GM18868 (cell line): Measurements from ENCODE around the gene KLHL29.

Source experiments
- ATAC-seq: cut with Tn5 transposase; IDR thresholded peaks from one replicate; pipeline ENCODE4 v1.9.1; 2021; ENCODE audit warnings: mild to moderate bottlenecking, moderate library complexity; ENCODE audit not compliant: unreplicated experiment

The KLHL29 gene

DNA sequence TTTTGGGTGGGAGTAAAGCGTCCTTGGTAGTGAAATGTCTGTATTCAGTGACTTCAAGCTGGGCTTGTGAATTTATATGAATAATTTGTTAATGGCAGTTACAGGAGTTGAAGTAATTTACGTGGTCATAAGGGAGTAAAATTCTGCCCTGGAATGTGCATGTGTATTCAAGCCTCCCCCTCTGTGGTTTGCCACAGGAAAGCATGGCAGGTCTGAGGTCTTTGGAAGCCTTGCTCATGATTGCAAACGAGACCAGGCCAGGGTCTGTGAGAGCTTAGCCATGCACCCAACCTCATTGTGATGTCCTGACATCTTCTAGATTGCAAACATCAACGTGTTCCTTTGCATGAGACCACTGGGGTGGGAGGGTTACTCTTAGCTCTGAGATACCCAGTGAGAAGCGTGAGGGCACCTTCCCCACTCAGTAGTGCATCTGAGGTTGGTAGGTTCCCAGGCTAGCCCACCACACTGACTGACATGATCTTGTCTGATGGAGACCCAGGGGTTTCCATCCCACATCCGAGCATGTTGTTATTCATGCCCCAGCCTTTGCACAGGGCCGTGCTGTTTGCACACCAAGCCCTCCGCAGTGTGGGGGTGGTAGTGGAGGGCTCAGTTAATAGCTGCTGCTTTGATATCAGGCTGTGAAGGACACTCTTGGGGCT lies 216.5 kb downstream of the KLHL29 start:
- no peak for ATAC-seq

DNA sequence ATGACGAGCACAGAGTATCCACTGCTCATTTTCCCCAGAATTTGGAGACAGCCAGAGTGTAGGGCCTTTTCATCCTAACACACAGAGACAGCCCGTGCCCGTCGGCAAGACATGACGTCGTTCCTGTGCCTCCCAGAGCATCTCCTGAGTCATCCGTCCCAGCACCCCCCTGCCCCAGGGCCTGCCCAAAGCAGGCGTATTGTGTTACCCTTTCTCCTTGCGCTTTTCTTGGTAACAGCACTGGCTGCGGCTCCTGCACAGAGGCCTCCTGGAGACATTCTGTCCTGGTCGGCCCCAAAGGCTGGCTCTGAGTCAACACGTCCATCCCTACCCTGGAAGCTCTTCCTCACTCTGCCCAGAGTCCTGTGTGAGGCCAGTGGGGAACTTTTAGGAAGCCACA lies 217.1 kb downstream of the KLHL29 start:
- no peak for ATAC-seq

DNA sequence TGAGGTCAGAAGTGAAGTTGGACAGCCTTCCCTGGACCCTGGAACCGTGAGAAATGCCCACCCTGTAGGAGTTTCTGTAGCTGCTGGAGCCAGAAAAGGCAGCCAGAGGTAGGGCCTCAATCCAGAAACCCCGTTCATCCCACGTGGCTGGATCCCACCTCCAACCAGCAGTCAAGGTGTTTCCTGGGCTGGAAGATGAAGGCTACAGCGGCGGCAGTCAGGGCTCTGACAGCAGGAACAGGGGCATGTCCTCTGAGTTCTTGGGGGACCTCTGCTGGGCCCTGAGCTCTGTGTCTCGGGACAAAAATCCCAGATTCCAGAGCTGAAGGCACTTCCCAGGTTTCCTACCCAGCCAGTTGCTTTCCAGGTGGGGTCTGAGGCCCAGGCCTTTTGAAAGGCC lies 218.2 kb downstream of the KLHL29 start:
- no peak for ATAC-seq

DNA sequence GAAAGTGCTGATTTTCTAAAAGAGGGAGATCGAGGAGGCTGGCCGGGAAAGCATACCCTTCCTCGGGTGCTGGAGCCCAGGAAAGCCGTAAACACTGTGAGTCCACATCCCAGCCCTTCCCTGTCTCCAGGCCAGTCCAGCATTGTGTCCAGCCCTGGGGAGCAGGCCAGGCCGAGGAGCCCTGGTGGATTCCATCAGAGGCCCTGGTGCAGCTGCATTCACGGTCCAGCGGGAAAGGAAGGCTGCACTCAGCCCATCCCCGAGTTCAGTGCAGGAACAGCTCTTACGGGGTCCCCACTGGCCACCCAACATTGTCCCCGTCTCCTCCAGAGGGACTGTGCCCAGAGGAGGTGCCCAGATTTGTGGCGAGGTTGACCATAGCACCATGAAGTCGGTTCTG lies 218.6 kb downstream of the KLHL29 start:
- no peak for ATAC-seq

DNA sequence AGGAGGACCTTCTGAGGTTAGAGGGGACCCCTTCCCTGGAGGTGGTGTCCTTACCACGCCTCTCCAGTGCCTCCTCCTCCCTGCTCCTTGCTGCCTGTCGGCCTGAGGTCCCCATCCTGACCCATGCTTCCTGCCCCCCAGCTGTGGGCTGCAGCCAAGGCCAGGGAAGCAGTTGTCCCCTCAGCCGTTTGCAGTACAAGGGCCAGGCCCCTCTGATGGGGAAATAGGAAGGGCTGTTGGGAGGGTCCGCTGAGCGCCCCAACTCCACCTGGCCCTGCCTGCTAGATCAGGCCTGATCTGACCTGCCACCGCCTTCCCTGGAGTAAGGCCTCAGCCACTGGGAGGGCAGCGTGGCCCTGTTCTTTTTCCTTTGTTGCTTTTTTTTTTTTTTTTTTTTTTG lies 219.8 kb downstream of the KLHL29 start:
- no peak for ATAC-seq

DNA sequence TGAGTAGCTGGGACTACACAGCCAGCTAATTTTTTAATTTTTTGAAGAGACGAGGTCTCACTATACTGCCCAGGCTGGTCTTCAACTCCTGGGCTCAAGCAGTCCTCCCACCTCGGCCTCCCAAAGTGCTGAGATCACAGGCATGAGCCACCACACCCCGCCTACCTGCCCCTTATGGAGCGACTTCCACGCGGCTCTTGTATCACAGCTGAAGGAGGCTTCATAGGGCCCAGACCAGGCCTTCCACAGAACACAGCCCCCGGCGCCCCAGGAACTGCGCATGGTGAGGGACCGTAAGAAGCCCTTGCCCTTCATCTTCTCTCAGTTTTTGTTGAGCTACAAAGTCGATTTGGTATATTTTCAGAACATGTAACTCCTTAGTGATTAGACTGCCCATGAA lies 220.3 kb downstream of the KLHL29 start:
- no peak for ATAC-seq

DNA sequence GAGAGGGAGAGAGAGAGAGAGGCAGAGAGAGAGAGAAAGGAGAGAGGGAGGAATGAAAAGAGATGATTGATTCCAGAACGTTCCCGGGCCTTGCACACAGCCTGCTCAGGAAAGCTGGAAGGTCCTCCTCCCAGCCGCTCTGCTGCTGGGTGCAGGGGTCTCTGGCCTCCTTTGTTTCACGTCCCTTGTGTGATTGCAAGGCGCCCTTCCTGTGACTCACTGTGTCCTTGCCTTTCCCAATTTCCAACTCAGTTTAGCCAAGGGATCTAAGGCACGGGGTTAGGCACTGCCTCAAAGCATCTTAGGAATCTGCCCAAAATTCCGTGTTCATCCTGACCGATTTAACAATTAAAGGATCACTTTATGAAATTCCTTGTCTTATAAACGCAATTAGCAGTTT lies 221.2 kb downstream of the KLHL29 start:
- no peak for ATAC-seq

DNA sequence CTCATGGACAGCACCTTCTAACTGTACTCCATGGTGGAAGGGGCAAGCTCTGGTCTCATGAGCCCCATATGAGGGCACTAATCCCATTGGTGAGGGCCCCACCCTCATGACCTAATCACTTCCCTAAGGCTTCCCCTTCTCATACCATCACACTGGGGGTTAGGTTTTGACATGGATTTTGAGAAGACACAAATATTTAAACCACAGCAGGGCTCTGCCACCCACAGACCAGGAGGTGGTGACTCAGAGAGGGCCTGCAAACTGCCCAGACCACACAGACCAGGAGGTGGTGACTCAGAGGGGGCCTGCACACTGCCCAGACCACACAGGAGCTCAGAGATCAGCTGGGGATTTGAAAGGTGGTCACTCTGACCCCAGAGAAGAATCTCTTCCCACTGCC lies 222.0 kb downstream of the KLHL29 start:
- ATAC-seq = no peak

DNA sequence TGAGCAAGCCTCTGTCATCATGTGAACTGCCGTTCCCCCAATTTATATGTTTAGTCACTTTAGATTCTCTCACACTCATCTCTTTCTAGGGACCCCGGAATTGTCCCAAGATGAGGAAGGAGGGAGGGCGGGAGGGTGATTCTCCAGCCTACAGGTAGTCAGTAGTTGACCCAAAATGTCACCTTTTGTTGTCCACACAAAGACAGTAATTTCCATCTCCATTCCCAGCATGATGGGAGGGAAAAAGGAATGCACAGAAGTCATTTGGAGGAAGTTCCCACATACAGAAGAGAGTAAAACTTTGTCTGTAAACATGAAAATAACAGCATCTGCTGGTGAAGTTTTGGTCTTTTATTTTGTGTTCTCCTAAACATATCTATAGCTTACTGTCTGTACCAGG lies 222.9 kb downstream of the KLHL29 start:
- ATAC-seq = no peak

DNA sequence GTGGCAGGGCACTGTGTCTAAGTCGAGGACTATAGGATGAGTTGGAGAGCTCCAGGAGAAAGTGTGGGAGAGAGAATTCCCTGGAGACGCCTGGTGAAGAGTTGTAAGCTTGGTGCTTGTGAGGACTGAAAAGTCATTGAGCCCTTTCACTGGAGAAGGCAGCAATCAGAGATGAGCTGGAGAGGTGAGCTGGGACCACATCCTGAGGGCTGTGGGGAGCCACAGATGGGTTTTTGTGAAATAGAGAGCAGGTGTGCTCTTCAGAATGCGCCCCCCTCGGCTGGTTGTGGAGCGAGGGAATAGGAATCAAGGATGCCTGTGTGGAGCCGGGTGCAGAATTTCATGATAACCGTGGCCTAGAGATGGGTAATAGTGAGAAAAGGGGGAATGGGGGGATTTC lies 224.3 kb downstream of the KLHL29 start:
- no peak for ATAC-seq

DNA sequence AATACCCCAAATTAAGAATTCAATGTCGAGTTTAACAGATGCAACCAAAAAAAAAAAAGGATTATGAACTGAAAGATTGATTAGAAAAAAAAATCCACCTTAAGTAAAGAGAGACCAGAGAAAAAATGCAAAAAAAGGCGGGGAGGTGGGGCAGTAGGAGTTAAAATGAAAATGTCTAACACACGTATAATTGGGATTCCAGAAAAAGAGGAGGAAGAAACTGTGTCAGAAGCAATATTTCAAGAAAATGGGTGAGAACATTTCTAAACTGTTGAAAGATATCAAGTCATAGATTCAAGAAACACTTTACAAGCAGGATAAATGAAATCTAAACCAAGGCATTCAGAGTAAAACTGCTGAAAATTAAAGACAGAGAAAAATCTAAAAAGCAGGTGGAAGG lies 226.9 kb downstream of the KLHL29 start:
- no peak for ATAC-seq

DNA sequence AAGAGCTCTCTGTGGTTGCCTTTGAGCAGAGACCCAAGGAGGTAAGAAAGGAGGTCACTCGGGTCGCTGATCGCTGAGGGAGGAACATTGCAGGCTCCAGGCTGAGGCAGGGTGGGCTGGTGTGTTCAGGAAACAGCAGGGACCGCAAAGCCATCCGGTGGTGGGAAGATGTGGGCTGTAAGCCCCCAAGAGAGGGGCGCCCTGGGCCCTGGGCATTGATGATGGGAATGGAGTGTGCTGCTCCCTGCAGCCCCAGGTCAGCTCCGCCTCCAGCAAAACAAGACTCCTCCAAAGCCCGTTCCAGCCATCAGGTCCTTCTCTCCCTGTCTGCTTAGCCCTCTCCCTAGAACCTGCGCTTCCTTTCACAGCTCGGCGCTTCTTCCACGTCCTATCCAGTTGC lies 229.7 kb downstream of the KLHL29 start:
- ATAC-seq = no peak

DNA sequence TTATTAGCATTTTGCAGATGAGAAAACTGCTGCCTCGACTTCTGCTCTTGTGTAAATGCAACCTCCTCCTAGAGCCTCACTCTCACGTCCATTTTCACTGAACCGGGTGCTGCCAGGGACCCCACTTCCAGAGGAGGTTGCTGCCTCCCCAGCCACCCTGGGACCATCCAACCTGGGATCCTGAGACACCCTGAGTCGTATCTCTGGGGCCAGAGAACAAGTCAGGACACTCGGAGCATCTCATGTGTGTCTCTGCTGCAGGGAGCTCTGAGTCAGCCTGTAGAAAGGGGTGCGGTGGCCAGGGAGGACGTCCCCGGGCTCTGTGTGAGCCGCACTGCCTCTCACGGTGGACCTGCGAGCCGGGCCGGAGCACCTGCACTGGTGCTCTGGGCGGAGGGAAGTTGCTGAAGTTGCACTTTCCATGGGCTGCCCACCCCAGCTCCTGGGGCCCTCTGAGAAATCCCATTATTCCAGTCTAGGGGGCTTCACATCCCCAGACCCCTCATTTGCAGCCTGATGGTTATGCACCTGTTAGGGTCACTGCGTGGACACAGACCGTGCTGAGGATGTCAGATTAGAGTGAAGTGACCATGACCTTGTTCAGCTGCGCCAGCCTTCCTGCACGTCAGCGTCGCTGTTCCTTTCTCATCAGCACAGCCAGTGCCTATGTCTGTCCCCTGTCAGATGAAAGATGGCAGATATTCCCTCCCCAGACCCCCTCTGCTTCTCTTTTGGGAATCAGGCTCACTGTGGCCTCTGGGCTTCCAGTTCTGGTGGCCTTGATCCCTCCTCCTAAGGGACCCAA lies 230.4 kb downstream of the KLHL29 start:
- ATAC-seq = no peak

DNA sequence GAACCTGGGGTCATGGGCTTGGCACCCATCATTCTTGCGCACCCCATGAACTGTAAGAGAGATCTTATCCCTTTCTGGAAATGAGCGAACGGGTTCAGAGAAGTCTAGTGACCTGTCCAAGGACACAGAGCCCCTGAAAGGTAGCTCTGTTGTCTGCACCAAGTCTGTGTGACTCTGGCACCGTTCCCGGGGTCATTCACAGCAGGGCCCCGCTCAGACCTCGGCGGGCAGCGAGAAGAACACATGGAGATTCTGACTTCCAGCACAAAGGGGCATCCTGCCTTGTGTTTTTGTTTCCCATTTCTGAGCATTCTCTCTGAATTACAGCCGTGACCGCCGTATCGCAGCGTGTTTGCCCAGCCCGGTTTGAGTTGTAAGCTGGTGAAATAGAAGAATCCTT lies 231.7 kb downstream of the KLHL29 start:
- ATAC-seq = no peak

DNA sequence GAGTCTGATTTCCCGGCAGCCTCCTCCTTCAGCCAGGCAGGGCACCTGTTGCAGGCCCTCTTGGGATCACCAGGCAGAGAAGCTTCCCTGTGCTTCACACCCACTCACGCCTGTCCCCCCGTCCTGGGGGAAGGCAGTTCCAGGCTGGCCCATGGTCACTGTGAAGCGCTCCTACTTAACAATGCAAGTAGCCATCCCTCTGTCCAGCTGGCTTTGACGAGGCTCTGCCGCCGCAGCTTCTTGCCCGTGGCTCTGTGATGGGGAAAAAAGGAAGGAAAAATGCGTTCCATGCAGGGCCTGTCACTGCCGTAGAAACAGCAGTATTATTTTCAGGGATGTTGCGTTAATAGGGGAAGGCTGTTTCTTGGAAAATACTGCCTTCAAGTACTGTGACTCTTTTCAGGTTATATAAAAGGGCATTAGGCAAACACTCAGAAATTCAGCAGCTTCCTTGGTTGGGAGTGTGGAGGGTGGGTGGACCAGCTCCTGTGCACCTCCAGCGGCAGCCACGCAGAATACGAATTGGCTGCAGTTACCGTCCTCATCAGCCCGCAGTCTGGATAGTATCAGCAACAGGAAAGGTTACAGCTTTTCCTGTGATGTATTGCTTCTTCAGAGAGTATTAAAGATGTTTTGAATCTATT lies 232.3 kb downstream of the KLHL29 start:
- no peak for ATAC-seq

DNA sequence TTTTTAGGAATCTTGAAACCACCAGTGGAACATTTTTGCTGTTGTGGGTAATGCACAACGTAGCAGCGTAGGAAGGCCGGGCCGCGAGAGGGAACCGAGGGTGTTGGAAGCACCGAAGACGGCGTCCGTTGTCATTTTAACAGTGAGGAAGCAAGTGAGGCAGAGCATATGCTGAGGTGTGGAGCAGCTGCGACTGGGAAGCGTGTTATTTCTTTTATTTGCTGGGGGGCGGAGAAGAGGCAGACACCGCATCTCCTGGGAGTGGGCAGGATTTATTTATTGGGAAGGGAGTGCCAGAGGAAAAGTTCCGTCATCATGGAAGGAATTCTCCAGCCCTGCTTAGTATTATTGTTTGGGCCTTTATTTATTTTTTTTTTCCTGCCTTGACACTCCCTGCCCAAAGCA lies 232.8 kb downstream of the KLHL29 start:
- ATAC-seq = no peak

DNA sequence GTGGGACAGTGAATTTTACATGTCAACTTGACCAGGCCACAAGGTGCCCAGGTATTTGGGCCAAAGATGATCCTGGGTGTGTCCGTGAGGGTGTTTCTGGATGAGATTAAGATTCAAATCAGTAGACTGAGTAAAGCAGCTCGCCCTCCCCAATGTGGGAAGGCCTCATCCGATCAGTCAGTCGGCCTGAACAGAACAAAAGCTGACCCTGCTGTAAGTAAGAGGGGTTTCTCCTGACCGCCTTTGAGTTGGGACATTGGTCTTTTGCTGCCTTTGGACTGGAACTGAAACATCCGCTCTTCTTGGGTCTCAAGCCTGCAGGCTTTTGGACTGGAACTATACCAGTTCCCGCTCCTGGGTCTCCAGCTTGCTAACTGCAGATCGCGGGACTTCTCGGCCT lies 233.3 kb downstream of the KLHL29 start:
- ATAC-seq = no peak

DNA sequence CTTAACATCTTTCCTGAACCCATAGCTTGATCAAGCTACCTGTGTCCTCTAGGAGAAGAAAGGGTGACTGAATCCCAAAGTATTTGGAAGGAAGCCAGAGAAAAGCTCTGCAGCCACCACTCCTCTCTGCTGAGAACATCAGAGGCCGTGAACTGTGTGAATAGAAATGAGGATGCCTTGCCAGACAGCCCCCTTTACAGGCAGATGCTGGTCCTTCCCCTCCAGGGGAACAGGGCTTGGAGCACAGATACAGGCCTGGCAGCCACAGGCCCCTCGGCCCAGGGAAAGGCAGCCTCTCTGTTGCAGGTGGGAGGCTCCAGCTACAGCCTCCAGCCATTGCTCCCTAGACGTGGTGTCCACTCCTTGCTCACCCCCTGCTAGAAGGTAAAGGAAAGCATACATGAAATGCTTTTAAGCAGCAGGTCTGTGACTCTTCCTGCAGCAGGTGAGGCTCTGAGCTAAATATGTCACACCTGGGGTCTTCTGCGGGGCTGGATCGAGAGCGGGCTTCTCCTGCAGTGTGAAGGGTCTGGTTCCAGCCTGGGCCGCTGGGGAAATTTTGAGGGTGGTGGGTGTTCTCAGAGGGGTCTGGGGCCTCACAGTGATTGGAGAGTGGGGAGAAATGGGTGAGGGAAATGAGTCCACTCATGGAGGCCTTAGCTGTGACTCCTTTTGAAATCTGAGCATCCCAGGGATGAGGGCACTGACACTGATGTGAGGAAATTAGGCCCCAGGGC lies 234.0 kb downstream of the KLHL29 start:
- ATAC-seq = no peak

DNA sequence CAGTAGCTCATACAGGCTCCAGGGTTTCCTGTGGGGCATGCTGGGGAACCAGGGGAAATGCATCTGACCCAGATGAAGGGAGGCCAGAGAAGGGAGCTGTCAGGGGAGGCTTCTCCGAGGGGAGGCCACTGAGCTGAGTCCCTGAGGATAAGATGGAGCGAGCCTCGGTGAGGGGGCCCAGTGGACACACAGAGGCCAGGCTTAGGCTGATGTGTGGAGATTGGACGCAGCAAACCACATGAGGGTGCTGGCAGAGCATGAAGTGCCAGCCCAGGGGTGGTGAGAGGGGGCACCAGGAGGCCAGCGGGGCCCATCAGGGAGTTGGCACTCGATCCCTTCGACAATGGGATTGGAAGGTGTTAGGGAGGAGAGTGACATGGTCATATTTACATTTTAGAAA lies 235.0 kb downstream of the KLHL29 start:
- no peak for ATAC-seq

DNA sequence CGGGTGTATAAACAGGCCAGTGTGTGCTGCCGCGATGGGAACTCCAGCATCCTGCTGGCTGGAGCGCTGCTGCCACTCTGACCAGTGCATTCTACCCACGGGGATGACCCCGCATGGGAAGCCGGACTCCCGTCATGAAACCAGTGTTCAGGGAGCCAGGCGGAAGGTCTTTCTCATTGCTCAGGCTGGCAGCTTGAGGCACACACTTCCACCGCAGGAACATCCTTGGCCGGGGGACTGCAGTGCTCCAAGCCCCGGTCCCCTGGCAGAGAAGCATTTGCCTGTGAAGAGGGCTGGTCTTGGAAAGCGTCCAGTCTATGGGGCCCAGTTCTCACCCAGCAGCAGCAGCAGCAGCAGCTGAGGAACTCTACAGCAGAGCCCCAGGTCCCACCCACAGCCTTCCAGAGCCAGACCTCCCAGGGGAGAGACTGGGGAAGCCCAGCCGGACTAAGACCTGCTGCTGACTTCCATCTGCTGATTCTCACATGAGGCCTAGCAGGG lies 235.9 kb downstream of the KLHL29 start:
- peak; percentile 71 for ATAC-seq

DNA sequence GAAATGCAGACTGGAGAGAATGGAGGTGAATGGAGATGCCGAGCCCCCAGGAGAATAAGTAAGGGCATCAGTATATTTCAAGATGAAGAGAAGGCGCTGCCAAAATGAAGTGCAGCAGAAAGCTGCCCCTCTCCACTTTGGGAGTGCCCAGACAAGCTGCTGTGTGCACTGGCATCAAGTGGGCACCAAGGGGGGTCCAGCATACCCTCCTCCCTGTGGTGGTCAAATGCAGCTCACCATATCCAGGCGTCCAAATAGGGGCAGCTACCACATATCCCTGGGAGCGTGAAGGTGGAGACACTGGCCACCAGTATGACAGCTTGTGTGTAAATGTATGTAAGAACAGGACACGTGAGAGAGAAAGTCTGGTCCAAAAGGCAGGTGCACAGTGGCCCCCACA lies 236.6 kb downstream of the KLHL29 start:
- ATAC-seq = no peak
